ENCODE results near the gene CARD11. TPM values are rescaled to one million over a fixed set of nuclear protein-coding genes. Genes with fewer than 3 reads are reported as not detected.

CARD11 gene
- total and polyA plus RNA-seq, 2 of the 4 experiments (the other 2 are of a cell fraction): 0.18 to 0.26 TPM

DNA sequence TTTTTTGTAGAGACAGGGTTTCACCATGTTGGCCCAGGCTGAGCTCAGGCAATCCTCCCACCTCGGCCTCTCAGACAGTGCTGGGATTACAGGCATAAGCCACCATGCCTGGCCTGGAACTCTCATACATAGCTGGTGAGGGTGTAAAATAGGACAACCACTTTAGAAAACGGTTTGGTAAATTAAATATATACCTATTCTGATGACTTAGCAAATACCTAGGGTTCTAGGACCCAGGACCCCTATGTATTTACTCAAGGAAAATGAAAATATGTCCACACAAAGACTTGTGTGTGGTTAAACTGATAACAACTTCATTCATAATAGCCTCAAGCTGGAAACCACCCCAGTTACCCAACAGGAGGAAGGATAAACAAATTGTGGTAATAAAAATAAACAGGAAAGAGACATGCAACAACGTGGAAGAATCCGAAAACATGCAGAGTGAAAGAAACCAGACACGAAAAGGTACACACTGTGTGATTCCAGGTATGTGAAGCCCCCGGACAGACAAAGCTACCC lies 52.7 kb downstream of the CARD11 start:
- ATAC-seq (ENCODE audit: low read depth) (no peak), DNase-seq (no peak)
- no peak overlapping the region for H3K4me3 ChIP-seq (ENCODE audit: insufficient read depth, low read depth, low read length)
- H3K9me3 ChIP-seq (ENCODE audit: control insufficient read depth, insufficient read depth, low read length): peaks cover 2% of the 10 kb centered on the region; the same call in 1 of the 2 replicates
- H3K27me3 ChIP-seq (ENCODE audit: control insufficient read depth, insufficient read depth, low read length): no peaks in the 10 kb centered on the region; the same call in 1 of the 2 replicates
- no peak overlapping the region for H4K8ac ChIP-seq (ENCODE audit: low read depth in 2 of 2, low read length in 2 of 2)
- H3K4me2 ChIP-seq (ENCODE audit: low read depth, low read length): no peak overlapping the region
- H2BK15ac ChIP-seq (ENCODE audit: low read depth, low read length): no peak overlapping the region
- H4K20me1 ChIP-seq (ENCODE audit: insufficient read depth, low read length): no peaks in the 10 kb centered on the region
- 61% methylated on average over 4 of the region's 6 CpGs; no CpG with 5 or more reads in 1 of the 2 experiments for WGBS, 2 experiments (ENCODE audit: extremely low coverage in 2 of 2, insufficient read length in 1 of 2)
- peak; percentile 36; the same call in 1 of the 2 replicates for TF ChIP-seq MAFK (IDR thresholded peaks at IDR 0.05; ENCODE audit: low read depth, low read length)
- TF ChIP-seq RFX5 (IDR thresholded peaks at IDR 0.05; ENCODE audit: low read depth, low read length): no peak
- H3K27ac ChIP-seq (ENCODE audit: insufficient read depth, low read length): no peak overlapping the region
- no peak overlapping the region for H2BK5ac ChIP-seq (ENCODE audit: low read depth, low read length, poor library complexity, severe bottlenecking)
- in situ Hi-C loops (cut with MboI; ENCODE audit: low sequenced_read_pairs): no loop called here
- no peaks in the 10 kb centered on the region for H3K4me1 ChIP-seq (ENCODE audit: control insufficient read depth, insufficient read depth, low read length)
- no peak overlapping the region for H2BK120ac ChIP-seq (ENCODE audit: low read depth, low read length)
- H3K4ac ChIP-seq (ENCODE audit: low read depth, low read length): no peak overlapping the region
- H2AFZ ChIP-seq (replicated peaks; ENCODE audit: low read length, poor library complexity): no peak overlapping the region
- no peaks in the 10 kb centered on the region for H3K36me3 ChIP-seq (ENCODE audit: control insufficient read depth, insufficient read depth, low read length)
- H2AK5ac ChIP-seq (ENCODE audit: low read depth, low read length): no peak overlapping the region
- no peaks in the 10 kb centered on the region for H3K9me1 ChIP-seq (ENCODE audit: insufficient read depth, low read length)
- no peak overlapping the region for H3K9ac ChIP-seq (ENCODE audit: low read depth, low read length)
- no peak overlapping the region for H2AK9ac ChIP-seq (replicated peaks; ENCODE audit: low read depth, low read length, poor library complexity)
- POLR2A ChIA-PET (ENCODE audit: unreplicated experiment): no interaction called here
- no peak overlapping the region for H3K23ac ChIP-seq (ENCODE audit: low read depth, low read length)
- H3K14ac ChIP-seq (replicated peaks; ENCODE audit: low read depth, low read length): no peak overlapping the region
- BruUV-seq (replicated peaks): no TSS peak
- H4K5ac ChIP-seq (ENCODE audit: low read depth, low read length): no peak overlapping the region
- H3K56ac ChIP-seq (ENCODE audit: extremely low read depth, insufficient read depth, low read length): no peak overlapping the region
- H2BK20ac ChIP-seq (ENCODE audit: low read depth, low read length): no peak overlapping the region
- no peak overlapping the region for H3K18ac ChIP-seq (ENCODE audit: low read depth, low read length)
- H3K79me1 ChIP-seq (ENCODE audit: low read depth in 1 of 2, low read length in 2 of 2): no peaks in the 10 kb centered on the region
- dilution Hi-C loops (cut with HindIII; ENCODE audit: low sequenced_read_pairs, unreplicated experiment): no loop called here
- intact Hi-C loops (cut with micrococcal nuclease): no loop called here
- CTCF ChIA-PET: no interaction called here
- no peak overlapping the region for H4K91ac ChIP-seq (ENCODE audit: insufficient read depth, low read depth, low read length)

All from IMR-90 (cell line).